HG02884 (cell line): Measurements from ENCODE around the gene GATA3.

Source experiments
- ATAC-seq: cut with Tn5 transposase; IDR thresholded peaks from one replicate; pipeline ENCODE4 v1.9.1; 2021; ENCODE audit warnings: mild to moderate bottlenecking, moderate library complexity; ENCODE audit not compliant: unreplicated experiment

The GATA3 gene

GRCh38 chr10:8092428-8092827 is 37.9 kb downstream of the GATA3 start:
- ATAC-seq = no peak

- no peak for ATAC-seq
Observed at GRCh38 chr10:8095959-8096358, 41.5 kb downstream of the GATA3 start.

DNA sequence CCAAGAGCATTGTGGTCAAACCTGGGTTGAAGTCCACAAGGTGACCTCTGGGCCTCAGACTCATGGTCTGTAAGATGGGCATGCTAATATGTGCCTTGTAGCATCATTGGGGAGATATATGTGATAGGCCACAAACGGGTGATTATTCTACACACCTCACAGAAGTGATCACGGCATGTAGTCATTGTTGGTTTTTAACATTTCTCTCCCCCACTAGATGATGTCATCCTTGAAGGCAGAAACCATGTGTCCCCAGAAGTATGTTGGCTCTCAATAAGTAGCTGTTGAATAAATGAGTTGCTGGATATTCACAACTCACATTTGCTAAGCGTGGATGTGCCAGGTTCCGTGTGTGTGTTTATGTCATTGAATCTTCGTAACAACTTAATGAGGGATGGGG is 42.4 kb downstream of the GATA3 start:
- ATAC-seq = no peak

- ATAC-seq = no peak
Observed at GRCh38 chr10:8100366-8100765, 45.9 kb downstream of the GATA3 start.

GRCh38 chr10:8102708-8103401 is 48.4 kb downstream of the GATA3 start:
- peak; percentile 85 for ATAC-seq

- ATAC-seq = no peak
Observed at GRCh38 chr10:8103543-8103942, 49.1 kb downstream of the GATA3 start.

- ATAC-seq = peak; percentile 40
Observed at GRCh38 chr10:8104005-8104404, 49.5 kb downstream of the GATA3 start.

- ATAC-seq = no peak
Observed at GRCh38 chr10:8104721-8105120, 50.2 kb downstream of the GATA3 start.

- ATAC-seq = no peak
Observed at GRCh38 chr10:8105932-8106331, 51.4 kb downstream of the GATA3 start.

GRCh38 chr10:8112230-8112905 is 57.9 kb downstream of the GATA3 start:
- ATAC-seq = no peak

- ATAC-seq = no peak
Observed at GRCh38 chr10:8112942-8113442, 58.5 kb downstream of the GATA3 start.

DNA sequence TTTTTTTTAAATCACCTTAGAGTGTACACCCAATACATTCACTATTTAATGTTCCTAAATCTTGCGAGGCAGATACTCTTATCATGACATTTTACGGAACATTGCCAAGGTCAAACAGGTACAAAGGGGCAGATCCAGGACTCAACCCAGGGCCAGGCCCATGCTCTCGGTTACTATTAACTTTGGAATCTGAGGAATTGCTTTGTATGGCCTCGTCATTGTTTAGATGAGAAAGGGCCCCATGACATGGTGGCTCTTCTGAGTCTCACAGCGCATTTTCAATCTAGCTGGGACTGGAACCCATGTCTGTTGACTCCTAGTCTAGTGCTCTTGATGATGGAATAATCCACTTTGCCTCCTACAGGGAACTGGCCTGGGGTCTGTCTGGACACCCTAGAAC is 59.1 kb downstream of the GATA3 start:
- ATAC-seq = no peak

DNA sequence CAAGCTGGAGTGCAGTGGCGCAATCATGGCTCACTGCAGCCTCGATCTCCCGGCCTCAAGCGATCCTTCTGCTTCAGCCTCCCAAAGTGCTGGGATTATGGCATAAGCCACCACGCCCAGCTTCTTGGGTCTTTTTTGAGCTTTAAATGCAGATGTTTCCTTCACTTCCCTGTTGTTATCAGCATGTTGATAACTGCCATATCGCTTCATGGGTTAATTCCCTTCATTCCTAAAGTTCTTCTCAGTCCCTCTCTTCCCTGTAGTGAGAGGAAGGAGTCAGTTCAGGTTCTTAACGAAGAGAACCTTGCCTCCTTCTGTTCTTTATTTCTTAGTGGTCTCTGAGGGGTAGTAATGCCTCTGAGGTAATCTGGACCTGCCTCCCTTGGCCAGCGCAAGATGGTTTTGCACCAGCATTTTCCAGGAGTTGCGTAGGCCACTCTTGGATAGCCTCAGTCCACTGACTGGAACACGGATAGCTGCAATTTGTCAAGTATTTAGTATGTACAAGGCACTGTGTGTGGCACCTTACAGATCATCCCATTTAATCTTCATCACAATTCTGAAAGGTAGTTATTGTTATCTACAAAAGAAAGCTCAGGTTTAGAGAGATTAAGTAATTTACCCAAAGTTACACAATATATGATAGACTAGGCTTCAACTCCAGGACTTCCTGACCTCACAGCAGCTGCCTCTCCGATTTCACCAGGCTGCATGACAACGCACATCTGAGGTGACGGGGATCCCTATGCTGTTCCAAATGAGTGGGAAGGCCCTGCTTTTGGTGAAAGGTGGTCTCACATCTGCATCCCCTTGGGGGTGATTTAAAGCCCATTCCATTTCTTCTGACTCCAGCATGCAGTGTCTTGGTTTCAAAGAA is 60.5 kb downstream of the GATA3 start:
- ATAC-seq = no peak

- ATAC-seq = no peak
Observed at GRCh38 chr10:8115618-8115980, 61.1 kb downstream of the GATA3 start.

DNA sequence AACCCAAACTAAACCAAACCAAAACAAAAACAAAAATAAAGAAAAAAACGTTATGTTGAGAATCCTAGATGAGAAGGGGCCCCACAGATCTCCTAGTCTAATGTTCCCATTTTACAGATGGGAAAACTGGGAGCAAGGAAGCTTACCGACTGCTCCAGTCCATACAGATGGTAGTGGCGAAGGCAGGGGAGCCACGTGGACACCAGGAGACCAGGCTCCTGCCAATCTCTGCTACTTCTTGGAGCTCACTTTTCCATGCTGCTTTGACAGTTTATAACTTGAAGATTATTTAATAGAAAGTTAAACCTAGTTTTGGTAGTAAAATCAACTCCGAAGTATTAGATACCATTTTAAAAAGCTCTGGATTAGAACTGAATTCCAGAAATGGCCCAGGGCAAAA is 62.0 kb downstream of the GATA3 start:
- no peak for ATAC-seq

GRCh38 chr10:8116926-8117493 is 62.5 kb downstream of the GATA3 start:
- no peak for ATAC-seq

GRCh38 chr10:8121201-8121890 is 66.9 kb downstream of the GATA3 start:
- peak; percentile 38 for ATAC-seq

DNA sequence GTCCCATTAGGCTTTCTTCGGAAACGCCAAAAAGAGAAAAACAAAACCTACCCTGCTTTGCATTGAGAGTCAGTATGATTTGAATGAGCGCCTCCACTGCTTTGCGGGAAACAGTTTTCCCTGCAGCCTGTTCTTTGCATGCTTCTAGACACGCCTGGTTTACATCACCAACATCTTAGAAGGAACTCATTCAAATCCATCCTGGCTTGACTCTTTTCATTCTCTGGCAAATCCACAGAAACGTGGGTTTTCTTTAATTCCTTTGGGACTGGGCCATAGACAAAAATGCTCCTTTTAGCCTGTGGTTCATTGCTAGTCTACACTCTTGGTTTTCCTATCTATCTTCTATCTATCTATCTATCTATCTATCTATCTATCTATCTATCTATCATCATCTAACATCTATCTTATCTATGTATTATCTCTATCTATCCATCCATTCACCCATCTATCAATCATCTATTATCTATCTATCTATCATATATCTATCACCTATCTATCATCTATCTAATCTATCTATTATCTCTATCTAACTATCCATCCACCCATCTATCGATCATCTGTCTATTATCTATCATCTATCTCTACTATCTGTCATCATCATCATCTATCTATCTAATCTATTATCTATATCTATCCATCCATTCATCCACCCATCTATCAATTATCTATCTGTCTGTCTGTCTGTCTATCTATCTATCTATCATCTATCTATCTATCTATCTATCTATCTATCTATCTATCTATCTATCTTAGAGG is 68.3 kb downstream of the GATA3 start:
- no peak for ATAC-seq

DNA sequence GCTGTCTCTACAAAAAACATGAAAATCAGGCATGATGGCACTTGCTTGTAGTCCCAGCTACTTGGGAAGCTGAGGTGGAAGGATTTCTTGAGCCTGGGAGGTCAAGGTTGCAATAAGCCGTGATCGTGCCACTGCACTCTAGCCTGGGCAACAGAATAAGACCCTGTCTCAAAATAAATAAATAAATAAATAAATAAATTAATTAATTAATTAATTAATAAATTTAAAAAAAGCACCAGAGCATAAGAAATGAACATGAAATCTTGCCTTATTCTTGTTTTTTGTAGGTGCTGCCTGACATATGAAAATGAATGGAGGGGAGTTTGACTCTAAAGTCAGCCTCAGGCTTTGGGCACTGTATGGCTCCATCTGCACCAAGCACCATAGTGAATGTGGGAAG is 69.9 kb downstream of the GATA3 start:
- no peak for ATAC-seq
